H9 (cell line): ENCODE measurements around the gene FSTL1. TPM values are rescaled to one million over a fixed set of nuclear protein-coding genes. Genes with fewer than 3 reads are reported as not detected.

ENCODE experiments used
- DNase-seq: peaks from one replicate; pipeline ENCODE4 v3.0.0-alpha.2; 2017
- H2AFZ ChIP-seq: one replicate; pipeline ENCODE4 v1.6.1; 2013; ENCODE audit warnings: mild to moderate bottlenecking, low read length, control low read depth, moderate library complexity
- H2AK5ac ChIP-seq: 2 replicates; pipeline ENCODE4 v1.6.1; 2013; ENCODE audit warnings: low read length, control low read depth, mixed read lengths; ENCODE audit not compliant: insufficient read length
- H2BK120ac ChIP-seq: one replicate; pipeline ENCODE4 v1.6.1; 2013; ENCODE audit warnings: low read depth, mild to moderate bottlenecking, low read length, control low read depth, inconsistent platforms; ENCODE audit not compliant: poor library complexity, severe bottlenecking
- H2BK12ac ChIP-seq: 2 replicates; pipeline ENCODE4 v1.6.1; 2013; ENCODE audit warnings: low read length, control low read depth, mixed read lengths, low read depth; ENCODE audit not compliant: insufficient read length
- H2BK15ac ChIP-seq: 2 replicates; pipeline ENCODE4 v1.6.1; 2013; ENCODE audit warnings: low read depth, low read length, control low read depth
- H2BK20ac ChIP-seq: one replicate; pipeline ENCODE4 v1.6.1; 2013; ENCODE audit warnings: low read depth, mild to moderate bottlenecking, low read length, control low read depth, inconsistent platforms; ENCODE audit not compliant: poor library complexity, severe bottlenecking
- H2BK5ac ChIP-seq: 2 replicates; pipeline ENCODE4 v1.6.1; 2013; ENCODE audit warnings: low read length, control low read depth, mixed read lengths; ENCODE audit not compliant: insufficient read length
- H3K14ac ChIP-seq: 2 replicates; pipeline ENCODE4 v1.6.1; 2013; ENCODE audit warnings: low read length, control low read depth; ENCODE audit not compliant: insufficient read depth
- H3K18ac ChIP-seq: 2 replicates; pipeline ENCODE4 v1.6.1; 2013; ENCODE audit warnings: low read depth, mild to moderate bottlenecking, mixed read lengths, low read length, control low read depth; ENCODE audit not compliant: insufficient read length
- H3K23ac ChIP-seq: 2 replicates; pipeline ENCODE4 v1.6.1; 2013; ENCODE audit warnings: low read length, control low read depth, mixed read lengths, low read depth; ENCODE audit not compliant: insufficient read length
- H3K23me2 ChIP-seq: 2 replicates; pipeline ENCODE4 v1.6.1; 2013; ENCODE audit warnings: low read depth, mild to moderate bottlenecking, mixed read lengths, low read length, control low read depth; ENCODE audit not compliant: insufficient read length, poor library complexity, severe bottlenecking
- H3K27ac ChIP-seq: 2 replicates; pipeline ENCODE4 v1.5.1; 2013; ENCODE audit warnings: low read length, control low read depth, mixed read lengths, low read depth; ENCODE audit not compliant: insufficient read length
- H3K27me3 ChIP-seq: 2 replicates; pipeline ENCODE4 v1.6.1; 2013; ENCODE audit warnings: low read length, control low read depth, inconsistent platforms; ENCODE audit not compliant: insufficient read depth
- H3K4ac ChIP-seq: 2 replicates; pipeline ENCODE4 v1.6.1; 2013; ENCODE audit warnings: low read depth, mild to moderate bottlenecking, control low read depth, inconsistent platforms, low read length, moderate library complexity
- H3K4me1 ChIP-seq: 2 replicates; pipeline ENCODE4 v1.6.1; 2013; ENCODE audit warnings: low read length, control low read depth, inconsistent platforms; ENCODE audit not compliant: insufficient read depth
- H3K4me2 ChIP-seq: 2 replicates; pipeline ENCODE4 v1.6.1; 2013; ENCODE audit warnings: low read length, control low read depth, mixed read lengths; ENCODE audit not compliant: insufficient read length, insufficient read depth
- H3K56ac ChIP-seq: 2 replicates; pipeline ENCODE4 v1.6.1; 2013; ENCODE audit warnings: low read depth, mild to moderate bottlenecking, mixed read lengths, low read length, control low read depth; ENCODE audit not compliant: insufficient read length
- H3K79me1 ChIP-seq: 2 replicates; pipeline ENCODE4 v1.6.1; 2013; ENCODE audit warnings: low read depth, mild to moderate bottlenecking, moderate library complexity, low read length, control low read depth, inconsistent platforms; ENCODE audit not compliant: insufficient read depth, poor library complexity, severe bottlenecking
- H3K79me2 ChIP-seq: 2 replicates; pipeline ENCODE4 v1.6.1; 2013; ENCODE audit warnings: low read length, control low read depth, inconsistent platforms; ENCODE audit not compliant: insufficient read depth
- H3K9ac ChIP-seq: 2 replicates; pipeline ENCODE4 v1.6.1; 2013; ENCODE audit warnings: low read length, control low read depth, mixed read lengths; ENCODE audit not compliant: insufficient read length; ENCODE audit errors: extremely low read depth
- H3K9me3 ChIP-seq: one replicate; pipeline ENCODE4 v1.6.1; 2013; ENCODE audit warnings: low read depth, low read length, inconsistent platforms; ENCODE audit not compliant: control insufficient read depth
- H3T11ph ChIP-seq: one replicate; pipeline ENCODE4 v1.6.1; 2013; ENCODE audit warnings: mild to moderate bottlenecking, low read length, control low read depth, inconsistent platforms
- H4K20me1 ChIP-seq: one replicate; pipeline ENCODE4 v1.6.1; 2013; ENCODE audit not compliant: control insufficient read depth, insufficient read length, insufficient read depth
- H4K5ac ChIP-seq: 2 replicates; pipeline ENCODE4 v1.6.1; 2013; ENCODE audit warnings: low read depth, mild to moderate bottlenecking, mixed read lengths, low read length, control low read depth; ENCODE audit not compliant: insufficient read length
- H4K8ac ChIP-seq: replicated peaks from 2 replicates; pipeline ENCODE4 v1.6.1; 2013; ENCODE audit warnings: low read length, control low read depth, mixed read lengths, low read depth; ENCODE audit not compliant: insufficient read length
- H4K91ac ChIP-seq: 2 replicates; pipeline ENCODE4 v1.6.1; 2013; ENCODE audit warnings: low read depth, mild to moderate bottlenecking, moderate library complexity, mixed read lengths, low read length, control low read depth; ENCODE audit not compliant: insufficient read length
- H3K27ac Mint-ChIP-seq, 3 experiments: 2 replicates in 2 of 3; 3 replicates in 1 of 3; pipeline ENCODE4 v1.8.0; 2020 to 2021; ENCODE audit warnings: mixed read lengths in 3 of 3, mild to moderate bottlenecking in 1 of 3, moderate library complexity in 1 of 3
- H3K27me3 Mint-ChIP-seq: 2 replicates; pipeline ENCODE4 v1.8.0; 2021; ENCODE audit warnings: low read depth, mild to moderate bottlenecking, moderate library complexity, mixed read lengths
- H3K36me3 Mint-ChIP-seq, 3 experiments: 2 replicates in 2 of 3; 3 replicates in 1 of 3; pipeline ENCODE4 v1.8.0; 2020 to 2021; ENCODE audit warnings: low read depth in 3 of 3, mixed read lengths in 3 of 3; ENCODE audit not compliant: insufficient read depth in 1 of 3
- H3K4me1 Mint-ChIP-seq, 2 experiments: 2 replicates each; pipeline ENCODE4 v1.8.0; 2020; ENCODE audit warnings: mixed read lengths in 2 of 2
- H3K4me3 Mint-ChIP-seq, 2 experiments: 2 replicates in 1 of 2; 3 replicates in 1 of 2; pipeline ENCODE4 v1.8.0; 2020 to 2021; ENCODE audit warnings: mild to moderate bottlenecking in 2 of 2, mixed read lengths in 2 of 2, moderate library complexity in 1 of 2
- H3K9me3 Mint-ChIP-seq, 2 experiments: 2 replicates in 1 of 2; 3 replicates in 1 of 2; pipeline ENCODE4 v1.8.0; 2020; ENCODE audit warnings: mild to moderate bottlenecking in 2 of 2, mixed read lengths in 2 of 2, moderate library complexity in 1 of 2
- CTCF ChIP-seq: fragments of 200-600 bp; sonication (generic); conservative IDR thresholded peaks from 3 replicates; pipeline ENCODE4 v1.8.0; 2021; ENCODE audit warnings: antibody characterized with exemption, mild to moderate bottlenecking
- total RNA-seq: library from RNA; stranded (reverse); gene quantifications from 2 replicates; pipeline ENCODE4 v1.2.1, GENCODE V29; 2021

The FSTL1 gene
- total RNA-seq, 1 experiment from 2014 or later: 326 TPM

GRCh38 chr3:120402257-120402656 lies 48.5 kb downstream of the FSTL1 start:
- Histone ChIP-seq H3K27me3 (no peaks in the 10 kb centered on the region), H3K27ac (no peak overlapping the region), H3K4me2 (no peak overlapping the region), H3K4me1 (no peaks in the 10 kb centered on the region), H4K8ac (no peak overlapping the region), H3K79me2 (no peaks in the 10 kb centered on the region), H2BK20ac (no peak overlapping the region), H2BK12ac (no peak overlapping the region), H2AK5ac (no peak overlapping the region), H4K20me1 (no peaks in the 10 kb centered on the region), H2BK120ac (no peak overlapping the region), H3K23ac (no peak overlapping the region), H2BK15ac (no peak overlapping the region), H2AFZ (no peak overlapping the region), H3K9me3 (no peaks in the 10 kb centered on the region), H3K23me2 (no peaks in the 10 kb centered on the region), H3K14ac (no peak overlapping the region), H3K18ac (no peak overlapping the region), H4K5ac (no peak overlapping the region), H3K9ac (no peak overlapping the region), H3K79me1 (no peaks in the 10 kb centered on the region), H2BK5ac (no peak overlapping the region), H3K4ac (no peak overlapping the region), H3T11ph (no peak overlapping the region), H3K56ac (no peak overlapping the region), H4K91ac (no peak overlapping the region)
- Mint-ChIP-seq H3K27me3 (no peaks in the 10 kb centered on the region), H3K27ac (no peak overlapping the region), H3K9me3 (no peaks in the 10 kb centered on the region), H3K36me3 (peaks cover 62 to 91% (median 86%) of the 10 kb centered on the region in 3 experiments), H3K4me3 (no peak overlapping the region), H3K4me1 (no peaks in the 10 kb centered on the region)
- DNase-seq: no peak
- no peak for TF ChIP-seq CTCF
